ENCODE measurements around the gene DOK6. TPM values are rescaled to one million over a fixed set of nuclear protein-coding genes. Genes with fewer than 3 reads are reported as not detected.

The DOK6 gene
- total and polyA plus RNA-seq, 2 of the 13 experiments (the other 11 are each of a cell fraction or from before 2014, with no cell fraction given), result 17.0 to 17.2 TPM

GRCh38 chr18:69770238-69770637 lies 369.6 kb downstream of the DOK6 start:
- no peaks in the 10 kb centered on the region; a peak in 1 of 5 replicates for H3K36me3 ChIP-seq (replicated peaks in 1 of 2; ENCODE audit: control insufficient read depth in 1 of 2, insufficient read depth in 2 of 2, low read length in 2 of 2)
- peak overlapping the region; percentile 40 for H3K4me2 ChIP-seq (ENCODE audit: low read depth, low read length)
- H3K79me2 ChIP-seq (ENCODE audit: insufficient read depth, low read length), result no peaks in the 10 kb centered on the region
- no peaks in the 10 kb centered on the region for H4K20me1 ChIP-seq (ENCODE audit: insufficient read depth, low read length)
- in situ Hi-C loops (cut with HindIII; ENCODE audit: extremely low pct_ligation_motif_present, low pct_unique_long_range_greater_than_20kb) (loop anchor here (25.0 kb wide), 1 partner anchor 408 kb away; no protein-coding TSS in a partner anchor), intact Hi-C loops (cut with micrococcal nuclease; ENCODE audit: unreplicated experiment) (no loop called here)
- H3K9me3 ChIP-seq (ENCODE audit: low read length), result no peaks in the 10 kb centered on the region
- H3K27me3 ChIP-seq (ENCODE audit: control insufficient read depth in 1 of 2, insufficient read depth in 2 of 2, low read length in 2 of 2), result no peaks in the 10 kb centered on the region
- H3K9ac ChIP-seq (ENCODE audit: insufficient read depth, low read depth, low read length), result no peak overlapping the region
- DNase-seq (ENCODE audit: low spot score), result peak; percentile 39
- peaks cover 21% of the 10 kb centered on the region for H3K4me1 ChIP-seq (ENCODE audit: insufficient read depth, low read length)
- FAIRE-seq, result peak; percentile 73
- peak overlapping the region; percentile 41 for H3K27ac ChIP-seq (ENCODE audit: extremely low read length, insufficient read depth, low read length)
- CTCF ChIA-PET (ENCODE audit: low intra/inter-chr PET ratio, low total read pairs), result no interaction called here
- WGBS (ENCODE audit: low lambda C conversion rate), result 30% methylated on average over 4 of the region's 4 CpGs
- no peak overlapping the region for H2AFZ ChIP-seq (ENCODE audit: low read length)
- no TSS peak for BruUV-seq (replicated peaks)
- POLR2A ChIA-PET, result interaction anchor here (0.6 kb wide), 1 partner anchor 12 kb away, joined by 3 read pairs; no protein-coding TSS in a partner anchor
- H3K4me3 ChIP-seq (replicated peaks in 1 of 3; ENCODE audit: insufficient read depth in 1 of 3, low read depth in 2 of 3, low read length in 3 of 3), result no peak overlapping the region
- no peak; the same call in 2 of the 3 replicates for ATAC-seq
- TF ChIP-seq DRAP1 (CRISPR knock-in tag; IDR thresholded peaks at IDR 0.05), result no peak
- TF ChIP-seq NRL (CRISPR knock-in tag; IDR thresholded peaks at IDR 0.05; ENCODE audit: borderline replicate concordance), result no peak
- TF ChIP-seq PPARG (CRISPR knock-in tag; conservative IDR thresholded peaks at IDR 0.05), result no peak; the same call in 1 of the 2 replicates
- no peak for TF ChIP-seq SIX1 (CRISPR knock-in tag; IDR thresholded peaks at IDR 0.05; ENCODE audit: borderline replicate concordance)
- no peak for TF ChIP-seq ZNF800 (CRISPR knock-in tag; IDR thresholded peaks at IDR 0.05)
- no peak for TF ChIP-seq SP1 (IDR thresholded peaks at IDR 0.05)
- TF ChIP-seq SP1 (CRISPR knock-in tag; IDR thresholded peaks at IDR 0.05), result no peak
- TF ChIP-seq HIC2 (CRISPR knock-in tag; IDR thresholded peaks at IDR 0.05; ENCODE audit: low read depth), result no peak
- no peak for TF ChIP-seq ZNF160 (CRISPR knock-in tag; IDR thresholded peaks at IDR 0.05)
- no peak for TF ChIP-seq REL (CRISPR knock-in tag; conservative IDR thresholded peaks at IDR 0.05)
- TF ChIP-seq ZBTB38 (CRISPR knock-in tag; IDR thresholded peaks at IDR 0.05), result no peak
- TF ChIP-seq ATM (IDR thresholded peaks at IDR 0.05; ENCODE audit: borderline replicate concordance), result no peak
- TF ChIP-seq NCOA2 (CRISPR knock-in tag; IDR thresholded peaks at IDR 0.05), result peak; percentile 72
- TF ChIP-seq TCF7 (IDR thresholded peaks at IDR 0.05; ENCODE audit: low read depth), result peak; percentile 47
- TF ChIP-seq CSRNP1 (CRISPR knock-in tag; IDR thresholded peaks at IDR 0.05), result no peak
- no peak for TF ChIP-seq MLXIP (CRISPR knock-in tag; IDR thresholded peaks at IDR 0.05; ENCODE audit: borderline replicate concordance)
- no peak for TF ChIP-seq NCOA5 (CRISPR knock-in tag; IDR thresholded peaks at IDR 0.05)
- TF ChIP-seq ZNF207 (IDR thresholded peaks at IDR 0.05; ENCODE audit: borderline replicate concordance), result no peak
